ENCODE data around the gene KCNMA1. TPM values are rescaled to one million over a fixed set of nuclear protein-coding genes. Genes with fewer than 3 reads are reported as not detected.

Gene KCNMA1
- total RNA-seq, 1 experiment from 2014 or later = 0.49 TPM

DNA sequence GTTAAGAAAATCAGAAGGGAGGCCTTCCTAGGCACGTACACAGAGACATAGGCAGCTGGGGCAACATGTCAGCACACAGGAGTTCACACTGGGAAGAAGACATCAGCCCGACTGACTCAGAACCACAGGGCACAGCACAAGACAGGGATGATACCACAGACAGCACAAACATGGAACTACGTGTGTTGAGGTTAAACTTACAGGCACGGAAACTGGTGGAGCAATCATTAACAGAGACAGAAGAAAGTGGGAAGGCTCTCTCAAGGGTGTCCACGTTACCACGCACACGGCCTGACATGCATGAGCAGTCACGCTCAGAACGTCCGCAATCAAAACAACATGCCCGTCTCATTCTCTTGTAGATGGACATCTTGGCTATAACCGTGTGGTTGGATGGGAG lies 636.4 kb downstream of the KCNMA1 start:
- no peak overlapping the region for H3K9ac ChIP-seq (ENCODE audit: low read length)
- no peak for DNase-seq (ENCODE audit: low read depth, low spot score)
- no peaks in the 10 kb centered on the region for H3K9me2 ChIP-seq (ENCODE audit: insufficient read depth)
- H2AFZ ChIP-seq (ENCODE audit: low read depth, low read length, poor library complexity, severe bottlenecking) = no peak overlapping the region
- H3K9me3 ChIP-seq (ENCODE audit: control insufficient read depth in 1 of 2, insufficient read depth in 1 of 2, low read depth in 1 of 2, low read length in 2 of 2) = no peaks in the 10 kb centered on the region
- H3K27ac ChIP-seq (ENCODE audit: low read depth, low read length) = no peak overlapping the region
- H3K79me2 ChIP-seq (ENCODE audit: insufficient read depth, low read length) = no peaks in the 10 kb centered on the region
- no peaks in the 10 kb centered on the region for H3K36me3 ChIP-seq (ENCODE audit: control insufficient read depth in 1 of 2, insufficient read depth in 2 of 2, low read length in 2 of 2)
- no peak overlapping the region for H3K4me3 ChIP-seq (replicated peaks in 1 of 2; ENCODE audit: low read depth in 1 of 2, low read length in 2 of 2)
- POLR2A ChIA-PET = no interaction called here
- BruUV-seq (replicated peaks) = no TSS peak
- TF ChIP-seq, protein P1, sequence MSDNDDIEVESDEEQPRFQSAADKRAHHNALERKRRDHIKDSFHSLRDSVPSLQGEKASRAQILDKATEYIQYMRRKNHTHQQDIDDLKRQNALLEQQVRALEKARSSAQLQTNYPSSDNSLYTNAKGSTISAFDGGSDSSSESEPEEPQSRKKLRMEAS (IDR thresholded peaks at IDR 0.05) = no peak
- TF ChIP-seq FOSL1 (IDR thresholded peaks at IDR 0.05; ENCODE audit: low read depth) (no peak), CTCF (IDR thresholded peaks at IDR 0.05 in 2 of 3, conservative IDR thresholded peaks at IDR 0.05 in 1 of 3; ENCODE audit: borderline replicate concordance in 1 of 3, insufficient read depth in 1 of 3, low read depth in 2 of 3, low read length in 2 of 3) (no peak), ELF1 (IDR thresholded peaks at IDR 0.05; ENCODE audit: borderline replicate concordance, low read depth) (no peak), TCF7L2 (IDR thresholded peaks at IDR 0.05; ENCODE audit: borderline replicate concordance, extremely low read depth, insufficient read depth, insufficient read length) (no peak), POLR2AphosphoS5 (IDR thresholded peaks at IDR 0.05; ENCODE audit: low read depth, low read length) (no peak), SP1 (IDR thresholded peaks at IDR 0.05; ENCODE audit: low read depth) (no peak), RAD21 (IDR thresholded peaks at IDR 0.05; ENCODE audit: low read depth) (no peak), POLR2A (IDR thresholded peaks at IDR 0.05; ENCODE audit: borderline replicate concordance, extremely low read depth, insufficient read depth, insufficient read length) (no peak), SIN3A (IDR thresholded peaks at IDR 0.05; ENCODE audit: low read depth) (no peak), ZFX (IDR thresholded peaks at IDR 0.05) (no peak), CBX3 (IDR thresholded peaks at IDR 0.05; ENCODE audit: low read depth) (no peak), ZNF274 (IDR thresholded peaks at IDR 0.05; ENCODE audit: low read depth, low read length) (no peak), EGR1 (IDR thresholded peaks at IDR 0.05; ENCODE audit: low read depth) (no peak), YY1 (IDR thresholded peaks at IDR 0.05; ENCODE audit: extremely low read depth, insufficient replicate concordance, low read depth, low read length) (no peak), JUND (IDR thresholded peaks at IDR 0.05) (no peak), ATF3 (IDR thresholded peaks at IDR 0.05) (no peak), CEBPB (IDR thresholded peaks at IDR 0.05; ENCODE audit: low read depth) (no peak)
- TF ChIP-seq, protein P2, sequence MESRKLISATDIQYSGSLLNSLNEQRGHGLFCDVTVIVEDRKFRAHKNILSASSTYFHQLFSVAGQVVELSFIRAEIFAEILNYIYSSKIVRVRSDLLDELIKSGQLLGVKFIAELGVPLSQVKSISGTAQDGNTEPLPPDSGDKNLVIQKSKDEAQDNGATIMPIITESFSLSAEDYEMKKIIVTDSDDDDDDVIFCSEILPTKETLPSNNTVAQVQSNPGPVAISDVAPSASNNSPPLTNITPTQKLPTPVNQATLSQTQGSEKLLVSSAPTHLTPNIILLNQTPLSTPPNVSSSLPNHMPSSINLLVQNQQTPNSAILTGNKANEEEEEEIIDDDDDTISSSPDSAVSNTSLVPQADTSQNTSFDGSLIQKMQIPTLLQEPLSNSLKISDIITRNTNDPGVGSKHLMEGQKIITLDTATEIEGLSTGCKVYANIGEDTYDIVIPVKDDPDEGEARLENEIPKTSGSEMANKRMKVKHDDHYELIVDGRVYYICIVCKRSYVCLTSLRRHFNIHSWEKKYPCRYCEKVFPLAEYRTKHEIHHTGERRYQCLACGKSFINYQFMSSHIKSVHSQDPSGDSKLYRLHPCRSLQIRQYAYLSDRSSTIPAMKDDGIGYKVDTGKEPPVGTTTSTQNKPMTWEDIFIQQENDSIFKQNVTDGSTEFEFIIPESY (IDR thresholded peaks at IDR 0.05; ENCODE audit: extremely low read depth, insufficient replicate concordance, low read length) = no peak
- TF ChIP-seq, protein P3, sequence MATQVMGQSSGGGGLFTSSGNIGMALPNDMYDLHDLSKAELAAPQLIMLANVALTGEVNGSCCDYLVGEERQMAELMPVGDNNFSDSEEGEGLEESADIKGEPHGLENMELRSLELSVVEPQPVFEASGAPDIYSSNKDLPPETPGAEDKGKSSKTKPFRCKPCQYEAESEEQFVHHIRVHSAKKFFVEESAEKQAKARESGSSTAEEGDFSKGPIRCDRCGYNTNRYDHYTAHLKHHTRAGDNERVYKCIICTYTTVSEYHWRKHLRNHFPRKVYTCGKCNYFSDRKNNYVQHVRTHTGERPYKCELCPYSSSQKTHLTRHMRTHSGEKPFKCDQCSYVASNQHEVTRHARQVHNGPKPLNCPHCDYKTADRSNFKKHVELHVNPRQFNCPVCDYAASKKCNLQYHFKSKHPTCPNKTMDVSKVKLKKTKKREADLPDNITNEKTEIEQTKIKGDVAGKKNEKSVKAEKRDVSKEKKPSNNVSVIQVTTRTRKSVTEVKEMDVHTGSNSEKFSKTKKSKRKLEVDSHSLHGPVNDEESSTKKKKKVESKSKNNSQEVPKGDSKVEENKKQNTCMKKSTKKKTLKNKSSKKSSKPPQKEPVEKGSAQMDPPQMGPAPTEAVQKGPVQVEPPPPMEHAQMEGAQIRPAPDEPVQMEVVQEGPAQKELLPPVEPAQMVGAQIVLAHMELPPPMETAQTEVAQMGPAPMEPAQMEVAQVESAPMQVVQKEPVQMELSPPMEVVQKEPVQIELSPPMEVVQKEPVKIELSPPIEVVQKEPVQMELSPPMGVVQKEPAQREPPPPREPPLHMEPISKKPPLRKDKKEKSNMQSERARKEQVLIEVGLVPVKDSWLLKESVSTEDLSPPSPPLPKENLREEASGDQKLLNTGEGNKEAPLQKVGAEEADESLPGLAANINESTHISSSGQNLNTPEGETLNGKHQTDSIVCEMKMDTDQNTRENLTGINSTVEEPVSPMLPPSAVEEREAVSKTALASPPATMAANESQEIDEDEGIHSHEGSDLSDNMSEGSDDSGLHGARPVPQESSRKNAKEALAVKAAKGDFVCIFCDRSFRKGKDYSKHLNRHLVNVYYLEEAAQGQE (IDR thresholded peaks at IDR 0.05; ENCODE audit: low read depth) = no peak
- intact Hi-C loops (cut with micrococcal nuclease) = no loop called here
- no peaks in the 10 kb centered on the region for H4K20me1 ChIP-seq (ENCODE audit: insufficient read depth)
- ATAC-seq = no peak
- CTCF ChIA-PET = no interaction called here
- no peak overlapping the region for H3K4me2 ChIP-seq (ENCODE audit: low read length)
- peaks cover 51% of the 10 kb centered on the region for H3K27me3 ChIP-seq (ENCODE audit: insufficient read depth, low read length)
- RAD21 ChIA-PET (ENCODE audit: low non-redundant PET in 1 of 2, low total read pairs in 2 of 2, uncharacterized antibody in 2 of 2, unreplicated experiment in 2 of 2) = no interaction called here
- H3K4me1 ChIP-seq (ENCODE audit: control insufficient read depth in 1 of 2, insufficient read depth in 2 of 2, low read length in 2 of 2) = no peaks in the 10 kb centered on the region

Measured in HCT116 (cell line).